HUES64 (cell line): ENCODE results near the gene RAB7A.

Experiments
- H3K27ac ChIP-seq: 2 replicates; pipeline ENCODE4 v1.7.0; 2013; ENCODE audit warnings: low read depth, low read length, inconsistent platforms
- H3K27me3 ChIP-seq: 2 replicates; pipeline ENCODE4 v1.6.1; 2013; ENCODE audit warnings: mild to moderate bottlenecking, low read length; ENCODE audit not compliant: insufficient read depth
- H3K36me3 ChIP-seq: 2 replicates; pipeline ENCODE4 v1.6.1; 2013; ENCODE audit warnings: mild to moderate bottlenecking, low read length; ENCODE audit not compliant: insufficient read depth
- H3K4me1 ChIP-seq: 2 replicates; pipeline ENCODE4 v1.6.1; 2013; ENCODE audit warnings: mild to moderate bottlenecking, low read length, moderate library complexity; ENCODE audit not compliant: insufficient read depth
- H3K4me3 ChIP-seq: 2 replicates; pipeline ENCODE4 v1.5.1; 2013; ENCODE audit warnings: mild to moderate bottlenecking, low read length, moderate library complexity
- H3K9ac ChIP-seq: 2 replicates; pipeline ENCODE4 v1.6.1; 2013; ENCODE audit warnings: mild to moderate bottlenecking, low read depth, low read length
- H3K9me3 ChIP-seq: 2 replicates; pipeline ENCODE4 v1.6.1; 2013; ENCODE audit warnings: low read depth, low read length; ENCODE audit not compliant: insufficient read depth
- WGBS: fragments of 150-250, 120-280 bp; methylation state at CpG from one replicate; pipeline ENCODE4 v1.1.7; 2013; ENCODE audit warnings: missing lambda C conversion rate; 5-methylcytosine and 5-hydroxymethylcytosine counted together

RAB7A gene

DNA sequence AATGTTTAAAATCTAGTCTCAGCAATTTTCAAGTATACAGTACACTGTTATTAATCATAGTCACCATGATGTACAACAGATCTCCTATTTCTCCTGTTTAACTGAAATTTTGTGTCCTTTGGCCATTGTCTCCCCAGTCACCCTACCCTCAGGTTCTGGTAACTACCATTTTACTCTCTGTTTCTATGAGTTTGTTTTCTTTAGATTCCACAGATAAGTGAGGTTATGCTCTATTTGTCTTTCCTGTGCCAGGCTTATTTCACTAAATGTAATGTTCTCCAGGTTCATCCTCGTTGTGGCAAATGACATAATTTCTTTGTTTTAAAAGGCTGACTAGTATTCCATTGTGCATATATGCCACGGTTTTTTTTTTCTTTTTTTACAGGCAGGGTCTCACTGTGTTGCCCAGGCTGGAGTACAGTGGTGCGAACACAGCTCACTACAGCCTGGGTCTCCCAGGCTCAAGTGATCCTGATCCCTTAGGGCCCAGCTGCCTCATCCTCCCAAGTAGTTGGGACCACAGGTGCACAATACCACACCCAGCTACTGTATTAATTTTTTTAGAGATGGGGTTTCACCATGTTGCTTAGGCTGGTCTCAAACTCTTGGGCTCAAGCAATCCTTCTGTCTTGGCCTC lies 50.0 kb downstream of the RAB7A start:
- no peak overlapping the region for H3K27ac ChIP-seq
- no peak overlapping the region for H3K4me3 ChIP-seq
- H3K9me3 ChIP-seq = no peaks in the 10 kb centered on the region
- H3K9ac ChIP-seq = no peak overlapping the region
- no peaks in the 10 kb centered on the region for H3K27me3 ChIP-seq
- H3K4me1 ChIP-seq = 0 out of 2 replicates have a peak, but pooled peaks cover 8% of the 10 kb centered on the region
- 96% methylated on average over 3 of the region's 3 CpGs for WGBS
- H3K36me3 ChIP-seq = no peaks in the 10 kb centered on the region

- H3K9ac ChIP-seq = no peak overlapping the region
- no peaks in the 10 kb centered on the region for H3K9me3 ChIP-seq
- no peaks in the 10 kb centered on the region for H3K27me3 ChIP-seq
- H3K36me3 ChIP-seq = no peaks in the 10 kb centered on the region
- H3K4me3 ChIP-seq = no peak overlapping the region
- H3K4me1 ChIP-seq = 0 out of 2 replicates have a peak, but pooled peaks cover 11% of the 10 kb centered on the region
- no CpG with 5 or more reads among the region's 1 CpG for whole genome bisulfite sequencing
- no peak overlapping the region; the same call in 1 of the 2 replicates for H3K27ac ChIP-seq
These were observed 54.3 kb downstream of the RAB7A start for GRCh38 chr3:128780101-128780837.

- Histone ChIP-seq H3K4me3 (no peak overlapping the region), H3K36me3 (no peaks in the 10 kb centered on the region), H3K27me3 (no peaks in the 10 kb centered on the region), H3K9ac (no peak overlapping the region), H3K4me1 (peaks cover 11% of the 10 kb centered on the region; the same call in 1 of the 2 replicates), H3K27ac (no peak overlapping the region), H3K9me3 (no peaks in the 10 kb centered on the region)
- WGBS = 100% methylated on average over 1 of the region's 1 CpG
These were observed 55.2 kb downstream of the RAB7A start for GRCh38 chr3:128781164-128781563.

- H3K27me3 ChIP-seq = no peaks in the 10 kb centered on the region
- H3K9me3 ChIP-seq = no peaks in the 10 kb centered on the region
- H3K27ac ChIP-seq = no peak overlapping the region
- H3K9ac ChIP-seq = no peak overlapping the region
- no peaks in the 10 kb centered on the region for H3K36me3 ChIP-seq
- WGBS = 94% methylated on average over 5 of the region's 5 CpGs
- peaks cover 22% of the 10 kb centered on the region for H3K4me1 ChIP-seq
- H3K4me3 ChIP-seq = no peak overlapping the region
These were observed 56.5 kb downstream of the RAB7A start for GRCh38 chr3:128782282-128783146.

DNA sequence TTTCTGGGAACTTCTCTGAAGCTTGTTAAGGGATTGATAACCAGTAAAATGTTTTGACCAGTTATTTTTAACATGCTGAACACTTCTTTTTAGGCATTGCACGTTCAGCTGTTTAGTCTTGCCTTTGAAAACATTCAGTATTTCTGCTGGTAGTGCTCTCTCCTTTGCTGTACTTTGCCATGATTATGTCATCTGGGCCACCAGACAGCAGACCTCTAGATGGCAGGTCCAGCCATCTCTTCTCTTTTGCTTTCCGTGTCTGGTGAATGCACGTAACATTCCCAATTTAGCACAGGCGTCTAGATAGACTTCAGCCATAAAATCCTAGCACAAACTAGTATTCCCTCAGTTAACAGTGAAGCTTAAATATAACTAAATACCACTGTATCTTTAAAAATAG lies 57.8 kb downstream of the RAB7A start:
- Histone ChIP-seq H3K36me3 (no peaks in the 10 kb centered on the region), H3K4me3 (no peak overlapping the region), H3K9ac (no peak overlapping the region), H3K4me1 (peaks cover 35% of the 10 kb centered on the region), H3K27me3 (no peaks in the 10 kb centered on the region), H3K9me3 (no peaks in the 10 kb centered on the region), H3K27ac (no peak overlapping the region)
- WGBS = 92% methylated on average over 4 of the region's 4 CpGs

- Histone ChIP-seq H3K9me3 (no peaks in the 10 kb centered on the region), H3K36me3 (no peaks in the 10 kb centered on the region), H3K27me3 (no peaks in the 10 kb centered on the region), H3K4me1 (peaks cover 38% of the 10 kb centered on the region), H3K9ac (no peak overlapping the region), H3K4me3 (no peak overlapping the region), H3K27ac (no peak overlapping the region)
- WGBS = 67% methylated on average over 7 of the region's 7 CpGs
These were observed 58.2 kb downstream of the RAB7A start for GRCh38 chr3:128784232-128784631.

DNA sequence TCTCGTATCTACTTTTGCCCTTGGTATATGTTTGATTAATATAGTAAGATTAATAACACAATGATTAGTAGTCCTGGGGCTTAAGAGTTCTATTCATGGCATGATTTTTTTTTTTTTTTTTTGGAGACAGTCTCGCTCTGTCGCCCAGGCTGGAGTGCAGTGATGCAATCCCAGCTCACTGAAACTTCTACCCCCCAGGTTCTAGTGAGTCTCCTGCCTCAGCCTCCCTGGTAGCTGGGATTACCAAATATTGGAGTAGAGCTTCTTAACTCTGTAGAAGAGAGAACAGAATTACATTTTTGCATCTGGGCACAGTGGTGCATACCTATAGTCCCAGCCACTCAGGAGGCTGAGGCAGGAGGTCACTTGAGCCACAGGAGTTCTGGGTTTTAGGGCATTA lies 58.9 kb downstream of the RAB7A start:
- Histone ChIP-seq H3K27me3 (no peaks in the 10 kb centered on the region), H3K9ac (no peak overlapping the region), H3K4me1 (peaks cover 33% of the 10 kb centered on the region), H3K36me3 (no peaks in the 10 kb centered on the region), H3K9me3 (no peaks in the 10 kb centered on the region), H3K27ac (no peak overlapping the region), H3K4me3 (no peak overlapping the region)
- 100% methylated on average over 2 of the region's 3 CpGs for WGBS

- no peak overlapping the region for H3K4me3 ChIP-seq
- H3K36me3 ChIP-seq = no peaks in the 10 kb centered on the region
- no peak overlapping the region for H3K9ac ChIP-seq
- H3K9me3 ChIP-seq = no peaks in the 10 kb centered on the region
- no peaks in the 10 kb centered on the region for H3K27me3 ChIP-seq
- H3K27ac ChIP-seq = no peak overlapping the region
- peaks cover 30% of the 10 kb centered on the region for H3K4me1 ChIP-seq
- WGBS = 98% methylated on average over 3 of the region's 3 CpGs
These were observed 60.5 kb downstream of the RAB7A start for GRCh38 chr3:128786434-128787020.

DNA sequence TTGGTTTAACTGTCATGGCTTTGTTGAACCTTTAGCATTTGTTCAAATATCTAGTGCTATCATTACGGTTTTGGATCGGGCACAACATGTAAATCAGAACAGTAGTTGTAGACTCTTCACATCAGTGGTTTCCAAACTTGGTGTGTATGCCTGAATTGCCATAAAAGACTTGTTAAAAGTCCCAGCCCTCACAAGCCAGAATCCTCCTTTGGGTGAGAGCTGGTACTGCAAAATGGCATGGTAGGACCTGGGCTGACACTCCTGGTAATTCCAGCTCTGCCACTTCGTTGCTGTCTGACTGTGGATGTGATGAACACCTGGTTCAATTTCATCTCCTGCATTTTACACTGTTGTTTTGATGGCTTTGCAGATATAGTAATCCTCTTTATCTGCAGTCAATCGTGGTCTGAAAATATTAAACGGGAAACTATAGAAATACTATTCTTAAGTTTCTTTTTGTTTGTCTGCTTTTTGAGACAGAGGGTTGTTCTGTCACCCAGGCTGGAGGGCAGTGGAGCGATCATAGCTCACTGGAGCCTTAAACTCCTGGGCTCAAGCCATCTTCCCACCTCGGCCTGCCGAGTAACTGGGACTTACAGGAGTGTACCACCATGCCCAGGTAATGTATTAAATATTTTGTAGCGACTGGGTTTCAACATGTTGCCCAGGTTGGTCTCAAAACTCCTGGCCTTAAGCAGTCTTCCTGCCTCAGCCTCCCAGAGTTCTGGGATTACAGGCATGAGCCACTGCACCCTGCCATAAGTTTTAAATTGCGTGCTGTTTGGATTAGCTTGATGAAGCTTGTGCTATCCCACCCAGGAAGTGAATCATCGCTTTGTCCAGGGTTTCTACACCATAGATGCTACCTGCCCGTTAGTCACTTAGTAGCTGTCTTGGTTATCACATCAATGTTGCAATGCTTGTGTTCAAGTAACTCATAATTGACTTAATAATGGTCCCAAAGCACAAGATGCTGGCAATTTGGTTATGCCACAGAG lies 61.6 kb downstream of the RAB7A start:
- Histone ChIP-seq H3K9me3 (no peaks in the 10 kb centered on the region), H3K27ac (no peak overlapping the region), H3K4me3 (no peak overlapping the region), H3K36me3 (no peaks in the 10 kb centered on the region), H3K9ac (no peak overlapping the region), H3K4me1 (peaks cover 30% of the 10 kb centered on the region), H3K27me3 (no peaks in the 10 kb centered on the region)
- WGBS = 91% methylated on average over 11 of the region's 12 CpGs

DNA sequence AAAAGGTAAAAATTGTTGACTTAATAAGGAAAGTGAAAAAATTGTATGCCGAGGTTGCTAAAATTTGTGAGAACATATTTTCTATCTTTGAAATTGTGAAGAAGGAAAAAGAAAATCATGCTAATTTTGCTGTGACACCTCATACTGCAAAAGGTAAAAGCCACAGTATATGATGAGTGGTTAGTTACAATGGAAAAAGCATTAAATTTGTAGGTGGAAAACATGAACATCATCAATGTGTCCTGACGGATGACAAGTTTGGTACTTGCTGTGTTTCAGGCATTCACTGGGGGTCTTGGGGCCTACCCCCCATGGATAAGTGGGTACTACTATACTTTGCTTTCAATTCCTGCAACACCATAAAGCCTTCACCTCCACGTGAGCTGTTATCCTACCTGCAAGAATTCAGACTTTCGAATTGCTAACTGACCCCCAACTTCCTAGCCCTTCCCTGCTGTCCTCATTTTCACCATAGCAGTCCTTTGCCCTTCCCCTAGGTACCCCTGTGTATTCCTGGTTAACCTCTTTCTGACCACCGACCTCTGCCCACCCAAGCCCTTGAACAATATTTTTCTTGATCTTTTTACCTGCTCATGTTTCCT lies 62.4 kb downstream of the RAB7A start:
- H3K4me3 ChIP-seq = no peak overlapping the region
- WGBS = 84% methylated on average over 5 of the region's 5 CpGs

More for the DNA sequence above, 62.4 kb downstream of the RAB7A start:
- Histone ChIP-seq H3K4me1 (peaks cover 30% of the 10 kb centered on the region), H3K27ac (no peak overlapping the region), H3K9me3 (no peaks in the 10 kb centered on the region), H3K36me3 (no peaks in the 10 kb centered on the region), H3K27me3 (no peaks in the 10 kb centered on the region), H3K9ac (no peak overlapping the region; the same call in 1 of the 2 replicates)
